ENCODE measurements around the gene ZNF335.
"Not testable (repeated sequence)": the region's sequence is repeated elsewhere in the genome, so short reads cannot be mapped to it uniquely, and the experiment has no call there.

Gene ZNF335

DNA sequence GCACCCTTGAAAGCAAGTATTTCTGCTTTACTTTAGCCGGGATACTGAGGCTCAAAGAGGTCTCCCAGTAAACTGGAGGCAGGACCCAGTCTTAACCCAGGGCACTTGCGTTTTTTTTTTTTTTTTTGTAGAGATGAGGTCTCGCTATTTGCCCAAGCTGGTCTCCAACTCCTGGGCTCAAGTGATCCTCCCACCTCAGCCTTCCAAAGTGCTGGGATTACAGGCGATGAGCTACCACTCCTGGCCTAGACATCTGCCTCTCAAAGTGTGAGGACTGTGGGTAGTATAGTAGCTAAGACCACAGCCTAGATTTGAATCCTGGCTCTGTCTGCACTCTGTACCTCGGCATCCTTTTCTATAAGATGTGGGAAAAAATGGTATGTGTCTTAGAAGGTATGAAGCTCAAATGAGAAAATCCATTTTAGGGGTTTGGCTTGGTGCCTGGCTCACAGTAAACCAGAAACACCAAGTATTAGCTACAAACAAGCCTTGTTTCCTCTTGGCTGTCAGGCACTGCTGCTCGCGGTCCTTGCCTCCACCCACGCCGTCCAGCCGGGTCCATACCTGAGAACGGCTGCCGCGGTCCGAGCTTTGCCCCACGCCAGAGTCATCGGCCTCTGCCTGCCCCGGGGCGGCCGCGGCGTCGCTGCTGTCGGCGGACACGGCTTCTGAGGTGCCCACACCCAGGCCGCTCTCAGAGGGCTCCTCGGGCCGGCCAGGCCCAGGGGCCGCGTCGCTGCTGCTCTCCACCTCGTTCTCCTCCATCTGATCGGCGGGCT, 1.2 kb downstream of the ZNF335 start:
- DNase-seq = peak in 1 of 2 donors; percentile 17

DNA sequence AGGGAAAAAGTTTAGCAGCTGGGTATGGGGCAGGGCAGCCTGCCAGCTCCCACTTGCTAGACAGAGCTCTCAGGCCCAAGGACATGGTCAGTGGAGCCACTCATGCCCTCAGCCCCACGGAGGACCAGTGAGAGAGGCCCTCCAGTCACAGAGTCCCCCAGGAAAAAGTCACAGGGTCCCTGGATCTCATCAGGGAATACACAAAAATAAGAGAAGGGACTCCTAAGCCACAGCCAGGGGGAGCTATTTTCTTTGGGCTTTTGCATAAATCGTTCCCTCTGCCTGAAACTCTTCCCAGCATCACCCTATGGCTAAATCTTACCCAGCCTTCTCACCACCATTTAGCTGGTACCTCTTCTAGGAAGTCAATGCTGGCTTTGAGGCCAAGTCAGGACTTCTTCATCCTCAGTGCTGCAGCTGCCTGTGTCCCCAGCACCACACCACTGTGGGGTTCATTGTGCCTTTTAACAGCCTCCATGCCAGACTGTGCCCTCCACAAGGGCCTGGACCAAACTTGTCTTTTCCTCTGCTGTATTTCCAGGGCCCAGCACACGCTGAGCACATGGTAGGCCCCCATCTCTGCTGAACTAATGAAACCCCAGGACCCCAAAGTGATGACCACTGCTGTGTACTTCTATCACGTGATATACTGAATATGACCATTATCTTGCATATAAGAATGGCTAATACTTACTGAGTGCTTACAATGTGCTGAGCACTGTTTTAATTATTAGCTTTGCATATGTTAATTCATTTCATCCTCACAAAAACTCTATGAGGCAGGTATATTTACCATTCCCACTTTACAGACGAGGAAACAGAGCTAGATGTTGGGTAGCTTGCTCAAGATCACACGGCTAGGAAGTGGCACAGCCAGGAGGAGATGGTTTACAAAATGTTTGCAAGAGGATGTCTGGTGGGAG, 2.0 kb downstream of the ZNF335 start:
- DNase-seq = peak in 1 of 2 donors; percentile 41

DNA sequence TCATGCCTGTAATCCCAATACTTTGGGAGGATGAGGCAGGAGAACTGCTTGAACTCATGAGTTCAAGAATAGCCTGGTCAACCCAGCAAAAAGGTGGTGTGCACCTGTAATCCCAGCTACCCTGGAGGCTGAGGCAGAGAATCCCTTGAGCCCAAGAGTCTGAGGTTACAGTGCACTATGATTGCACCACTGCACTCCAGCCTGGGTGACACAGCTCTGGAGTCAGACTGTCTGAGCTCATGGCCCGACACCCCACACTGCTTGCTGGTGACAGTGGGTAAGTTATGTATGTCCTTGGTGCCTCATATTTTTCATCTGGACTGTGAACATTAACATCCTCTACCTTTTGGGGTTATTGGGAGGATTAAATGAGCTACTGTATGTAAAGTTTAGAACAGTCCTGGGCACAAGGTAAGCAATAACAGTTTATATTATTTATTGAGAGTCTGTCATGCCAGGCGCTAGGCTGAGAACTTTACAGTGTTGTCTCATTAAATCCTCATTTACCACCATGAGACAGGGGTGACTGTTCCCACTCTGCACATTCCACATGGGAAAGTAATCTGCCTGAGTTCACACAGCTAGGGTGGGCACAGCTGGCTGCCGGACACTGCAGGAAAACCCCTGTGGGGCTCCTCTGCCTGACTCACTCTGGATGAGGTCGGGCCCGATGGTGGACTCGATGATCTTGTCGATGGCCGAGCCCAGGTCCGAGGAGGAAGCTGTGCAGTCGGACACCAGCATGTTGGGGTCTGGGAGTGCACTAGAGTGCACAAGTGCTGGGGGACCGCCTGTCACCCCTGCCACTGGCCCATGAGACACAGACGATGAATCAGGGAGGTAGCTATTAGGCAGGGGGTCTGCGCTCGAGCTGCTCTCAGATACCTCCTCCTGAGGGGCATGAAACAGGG, 2.9 kb downstream of the ZNF335 start:
- no peak for DNase-seq

- no peak for DNase-seq
Measured at GRCh38 chr20:45968081-45968671, 3.8 kb downstream of the ZNF335 start.

GRCh38 chr20:45967551-45968080, 4.4 kb downstream of the ZNF335 start:
- no peak for DNase-seq

DNA sequence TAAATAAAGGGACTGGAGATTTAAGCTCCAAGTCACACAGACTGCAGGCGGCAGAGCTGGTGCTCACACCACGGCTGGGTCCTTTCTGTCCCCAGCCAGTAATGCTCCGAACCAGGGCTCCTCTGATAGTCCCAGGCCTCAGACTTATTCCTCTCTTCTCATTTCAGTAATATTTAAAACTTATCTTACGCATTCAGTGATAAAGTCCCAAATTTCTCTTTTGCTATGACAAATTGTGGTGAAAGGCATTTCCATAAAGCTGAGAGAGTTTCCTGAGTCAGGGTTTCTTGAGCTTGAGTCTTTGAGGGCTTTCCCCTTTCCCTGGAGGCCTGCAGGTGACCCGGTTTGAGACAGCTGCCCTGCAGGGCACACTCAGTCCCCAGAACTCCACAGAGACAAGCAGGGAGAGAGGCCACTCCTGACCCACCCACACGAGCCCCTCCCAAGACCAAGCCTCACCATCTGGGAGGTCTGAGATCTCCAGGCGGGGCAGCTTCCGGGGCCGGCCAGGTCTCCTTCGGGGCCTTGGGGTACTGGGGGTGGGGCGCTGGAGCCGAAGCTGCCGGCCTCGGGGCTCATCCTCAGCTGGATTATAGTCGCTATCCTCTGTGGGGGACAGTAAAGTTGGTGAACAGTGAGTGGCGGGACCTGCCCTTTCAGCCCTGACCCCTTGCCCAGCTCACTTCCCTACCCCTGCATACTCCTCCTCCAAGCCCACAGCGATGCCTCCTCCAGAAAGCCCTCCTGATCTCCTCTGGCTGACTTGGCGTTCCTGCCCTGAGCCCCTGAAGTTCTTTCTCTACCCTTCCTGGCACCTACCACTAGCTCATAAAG, 6.6 kb downstream of the ZNF335 start:
- DNase-seq = no peak

GRCh38 chr20:45964006-45964400, 8.0 kb downstream of the ZNF335 start:
- DNase-seq = no peak

DNA sequence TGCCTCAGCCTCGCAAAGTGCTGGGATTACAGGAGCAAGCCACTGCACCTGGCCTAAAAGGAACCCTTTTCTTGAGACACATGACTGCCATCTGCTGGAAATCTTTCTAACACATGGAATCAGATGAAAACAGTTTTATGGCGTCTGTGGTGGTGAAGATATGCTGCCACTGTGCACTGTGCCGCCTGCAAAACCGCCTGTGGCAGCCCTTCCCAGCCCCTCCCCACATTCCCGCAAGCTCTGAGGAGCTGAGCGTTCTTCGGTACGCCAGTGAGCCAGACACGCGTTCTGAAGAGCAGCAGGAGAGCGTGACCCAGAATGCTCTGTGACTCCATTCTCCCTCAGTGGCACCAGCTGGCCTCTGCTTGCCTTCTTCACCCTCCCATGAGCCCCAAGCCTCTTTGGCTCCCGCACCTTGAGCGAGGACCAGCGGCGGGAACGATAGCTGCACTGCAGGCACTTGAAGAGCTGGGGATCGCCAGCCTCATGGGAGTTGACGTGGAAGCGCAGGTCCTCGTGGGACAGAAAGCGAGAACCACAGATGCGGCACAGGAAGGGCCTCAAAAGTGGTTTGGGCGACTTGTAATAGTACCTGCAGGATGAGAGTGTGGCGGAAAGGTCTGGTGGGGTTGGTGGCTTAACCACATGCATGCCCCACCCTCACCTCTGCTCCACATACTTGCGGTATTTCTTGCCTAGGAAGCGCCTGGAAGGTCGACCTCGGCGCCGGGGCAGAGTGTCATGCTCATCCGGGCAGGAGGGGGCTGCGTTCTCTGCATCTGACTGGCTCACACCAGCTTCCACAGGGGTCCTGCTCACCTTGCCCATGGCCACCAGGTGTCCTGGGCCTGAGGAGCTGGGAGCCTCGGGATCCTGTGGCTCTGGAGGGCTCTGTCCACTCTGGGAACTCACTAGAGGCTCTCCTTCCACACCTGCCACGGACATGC, 8.7 kb downstream of the ZNF335 start:
- peak in 1 of 2 donors; percentile 55 for DNase-seq

- DNase-seq = no peak
Measured at GRCh38 chr20:45962031-45962755, 9.8 kb downstream of the ZNF335 start.

- DNase-seq = no peak
Measured at GRCh38 chr20:45959956-45960630, 11.9 kb downstream of the ZNF335 start.

- no peak for DNase-seq
Measured at GRCh38 chr20:45959126-45959525, 12.9 kb downstream of the ZNF335 start.

DNA sequence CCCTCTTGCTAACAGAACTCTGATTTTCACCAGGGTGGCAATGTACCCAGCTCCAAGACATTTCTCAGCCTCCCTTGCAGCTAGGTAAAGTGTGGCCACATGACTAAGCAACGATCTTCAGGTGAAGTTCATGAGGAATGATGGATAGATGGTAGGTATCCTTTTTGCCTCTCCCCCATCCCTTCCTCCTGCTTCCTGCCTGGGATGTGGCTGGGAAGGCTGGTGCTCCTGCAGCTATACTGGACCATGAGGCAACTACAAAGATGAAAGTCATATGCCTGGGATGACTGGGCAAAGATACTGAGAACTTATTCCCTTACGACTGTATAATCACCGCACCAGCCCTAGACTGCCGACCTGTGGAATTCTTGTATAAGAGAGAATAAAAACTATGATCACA, 13.4 kb downstream of the ZNF335 start:
- no peak for DNase-seq

DNA sequence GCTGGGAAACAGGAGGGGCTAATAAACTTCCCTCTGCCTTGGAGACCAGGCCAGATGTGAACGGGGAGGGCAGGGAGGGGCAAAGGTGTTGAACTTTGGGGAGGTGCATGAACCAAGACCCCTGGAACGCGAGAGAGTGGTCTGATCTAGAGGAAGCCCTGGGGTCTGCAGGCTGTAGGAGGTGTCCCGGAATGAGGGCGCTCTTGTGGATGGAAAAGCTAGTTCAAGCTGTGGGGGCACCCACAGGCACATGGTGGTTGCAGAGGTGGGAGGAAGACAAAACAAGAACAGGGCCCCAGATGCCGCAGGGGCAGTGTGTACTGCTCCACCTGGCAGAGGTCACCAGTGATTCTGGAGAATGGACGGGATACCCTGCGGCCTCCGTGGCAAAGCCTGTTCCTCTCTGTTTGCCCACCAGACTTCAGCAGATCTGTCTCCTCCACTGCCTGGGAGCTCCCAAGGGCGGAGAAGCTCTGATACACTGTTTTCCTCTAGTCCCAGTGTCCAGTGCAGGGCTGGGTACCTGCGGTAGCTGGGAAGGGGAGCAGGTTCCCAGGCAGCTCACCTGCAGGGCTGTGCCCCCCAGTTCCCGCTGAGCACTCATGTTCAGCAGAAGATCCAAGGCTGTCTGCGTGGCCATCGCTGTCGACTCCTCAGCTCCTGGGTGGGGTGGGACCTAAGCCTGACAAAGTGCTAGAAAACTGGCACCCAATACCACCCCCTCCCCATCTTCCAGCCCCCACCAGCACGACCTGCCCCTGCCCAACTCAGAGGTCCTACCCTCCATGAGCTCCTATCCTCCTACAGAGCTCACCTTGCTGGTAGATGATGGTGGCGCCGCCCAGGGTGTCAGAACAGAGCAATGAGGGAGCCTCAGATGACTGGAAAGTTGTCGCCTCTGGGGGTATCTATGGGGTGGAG, 14.7 kb downstream of the ZNF335 start:
- no peak for DNase-seq

DNA sequence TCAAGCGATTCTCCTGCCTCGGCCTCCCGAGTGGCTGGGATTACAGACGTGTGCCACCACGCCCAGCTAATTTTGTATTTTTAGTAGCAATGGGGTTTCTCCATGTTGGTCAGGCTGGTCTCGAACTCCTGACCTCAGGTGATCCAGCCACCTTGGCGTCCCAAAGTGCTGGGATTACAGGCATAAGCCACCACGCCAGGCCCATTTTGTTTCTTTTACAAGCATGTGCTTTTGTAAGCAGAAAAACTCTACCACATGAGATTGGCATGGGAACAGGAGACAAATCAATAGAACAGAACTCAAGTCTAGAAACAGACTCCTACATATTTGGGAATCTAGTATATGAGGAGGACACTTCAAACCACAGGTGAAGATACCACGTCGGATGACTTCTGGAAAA, 15.7 kb downstream of the ZNF335 start:
- not testable (repeated sequence) for DNase-seq

DNA sequence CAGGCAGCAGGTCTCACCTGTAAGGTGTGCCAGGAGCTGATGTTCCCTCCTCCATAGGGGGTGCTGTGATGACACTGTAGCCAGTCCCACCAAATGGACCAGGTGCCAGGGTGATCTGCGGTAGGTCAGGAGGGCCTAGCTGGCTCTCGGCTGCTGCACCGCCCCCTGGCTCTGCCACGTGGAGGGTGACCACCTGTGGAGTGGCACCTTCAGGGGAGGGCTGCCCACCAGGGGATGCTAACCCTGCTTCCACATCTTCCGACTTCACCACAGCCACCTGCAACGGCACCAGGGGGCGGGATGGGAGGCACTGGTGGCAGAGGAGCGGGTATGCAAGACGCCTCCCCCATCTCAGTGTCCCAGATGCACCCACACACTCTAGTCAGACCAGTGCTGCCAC, 18.3 kb downstream of the ZNF335 start:
- DNase-seq = no peak

DNA sequence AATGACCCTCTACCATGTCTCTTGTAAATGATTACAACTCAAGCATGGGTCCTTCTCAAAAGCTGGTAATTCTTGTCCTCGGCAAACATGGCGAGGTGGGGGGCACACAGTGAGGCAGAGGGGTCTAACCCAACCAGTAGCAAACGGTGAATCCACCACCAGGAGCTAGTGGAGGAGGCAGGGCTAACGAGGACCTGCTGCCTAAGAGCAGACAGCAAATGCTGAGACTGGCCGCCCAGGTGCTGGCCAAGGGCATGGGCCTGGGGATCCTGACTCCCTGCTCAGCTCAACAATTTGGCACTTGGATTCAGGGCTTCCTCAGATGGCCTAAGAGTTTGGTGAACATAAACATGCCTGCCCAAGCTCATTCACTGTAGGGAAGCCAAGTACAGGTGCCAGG, 19.1 kb downstream of the ZNF335 start:
- no peak for DNase-seq

Measured in CD4-positive, alpha-beta T cell treated with Interferon alpha-2 for 1 hour (primary cell).